Neuron (in vitro differentiated cells): ENCODE measurements around the gene HPCAL1.

Source experiments
- H2AFZ ChIP-seq: one replicate; pipeline ENCODE4 v1.6.1; 2013; ENCODE audit warnings: low read depth, mild to moderate bottlenecking, inconsistent platforms, low read length, moderate library complexity
- H3K27me3 ChIP-seq: one replicate; pipeline ENCODE4 v1.6.1; 2013; ENCODE audit warnings: low read length; ENCODE audit not compliant: insufficient read depth
- H3K36me3 ChIP-seq: one replicate; pipeline ENCODE4 v1.6.1; 2013; ENCODE audit warnings: low read length; ENCODE audit not compliant: insufficient read depth
- H3K4me1 ChIP-seq: one replicate; pipeline ENCODE4 v1.6.1; 2013; ENCODE audit warnings: low read length; ENCODE audit not compliant: insufficient read depth
- H3K4me3 ChIP-seq: 2 replicates; pipeline ENCODE4 v1.5.1; 2013; ENCODE audit warnings: mild to moderate bottlenecking, low read length, moderate library complexity
- H3K9me3 ChIP-seq: one replicate; pipeline ENCODE4 v1.6.1; 2013; ENCODE audit warnings: low read length

The HPCAL1 gene

DNA sequence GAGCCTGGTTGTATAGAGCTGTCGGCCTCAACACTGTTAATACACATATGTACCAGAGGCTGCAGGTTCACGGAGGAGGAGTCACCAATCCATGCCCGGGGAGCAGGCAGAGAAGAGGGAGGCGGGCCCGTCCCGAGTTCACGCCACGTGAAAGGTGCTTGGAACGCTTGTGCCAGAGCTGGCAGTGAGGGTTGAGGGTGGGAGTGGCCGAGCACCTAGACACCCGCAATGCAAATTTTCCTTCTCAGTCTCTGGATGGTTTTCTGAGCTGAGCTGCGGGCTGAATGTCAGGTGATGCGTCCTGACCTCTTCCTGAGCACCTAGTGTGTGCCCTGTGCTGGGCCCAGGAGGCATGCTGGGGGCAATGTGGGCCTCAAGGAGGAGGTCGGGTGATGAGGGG is 93.2 kb downstream of the HPCAL1 start:
- H3K27me3 ChIP-seq, result no peaks in the 10 kb centered on the region
- H3K9me3 ChIP-seq, result no peaks in the 10 kb centered on the region
- H3K4me1 ChIP-seq, result peaks cover 5% of the 10 kb centered on the region
- no peak overlapping the region for H2AFZ ChIP-seq
- peaks cover 5% of the 10 kb centered on the region for H3K36me3 ChIP-seq
- no peak overlapping the region for H3K4me3 ChIP-seq

DNA sequence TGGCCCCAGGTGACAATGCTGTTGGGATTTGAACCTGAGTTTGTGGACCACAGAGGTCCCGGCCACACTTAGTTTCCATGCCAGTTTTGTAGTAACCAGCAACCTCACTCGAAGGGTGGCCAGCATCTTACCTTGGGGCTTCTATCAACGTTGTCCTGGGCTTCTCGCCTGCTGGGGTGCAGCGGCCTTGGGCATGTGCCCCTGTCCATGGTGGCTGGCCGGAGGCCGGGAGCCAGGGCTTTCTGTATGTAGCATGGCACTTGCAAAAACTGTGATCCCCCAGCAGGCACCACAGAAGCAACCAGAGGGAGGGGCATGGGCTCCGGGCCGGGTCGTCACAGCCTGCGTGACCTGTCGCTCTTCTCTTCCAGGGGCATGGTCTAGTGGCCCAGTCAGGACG is 93.8 kb downstream of the HPCAL1 start:
- H2AFZ ChIP-seq, result no peak overlapping the region
- peaks cover 5% of the 10 kb centered on the region for H3K36me3 ChIP-seq
- no peak overlapping the region for H3K4me3 ChIP-seq
- no peaks in the 10 kb centered on the region for H3K9me3 ChIP-seq
- peaks cover 5% of the 10 kb centered on the region for H3K4me1 ChIP-seq
- no peaks in the 10 kb centered on the region for H3K27me3 ChIP-seq

GRCh38 chr2:10397297-10397875 is 94.7 kb downstream of the HPCAL1 start:
- Histone ChIP-seq H2AFZ (no peak overlapping the region), H3K27me3 (no peaks in the 10 kb centered on the region), H3K9me3 (no peaks in the 10 kb centered on the region), H3K4me1 (peaks cover 5% of the 10 kb centered on the region), H3K4me3 (no peak overlapping the region), H3K36me3 (peaks cover 5% of the 10 kb centered on the region)

- Histone ChIP-seq H3K27me3 (no peaks in the 10 kb centered on the region), H3K9me3 (no peaks in the 10 kb centered on the region), H3K36me3 (peaks cover 5% of the 10 kb centered on the region), H2AFZ (no peak overlapping the region), H3K4me3 (no peak overlapping the region), H3K4me1 (peaks cover under 1% of the 10 kb centered on the region)
Observed at GRCh38 chr2:10397878-10398277, 95.2 kb downstream of the HPCAL1 start.

DNA sequence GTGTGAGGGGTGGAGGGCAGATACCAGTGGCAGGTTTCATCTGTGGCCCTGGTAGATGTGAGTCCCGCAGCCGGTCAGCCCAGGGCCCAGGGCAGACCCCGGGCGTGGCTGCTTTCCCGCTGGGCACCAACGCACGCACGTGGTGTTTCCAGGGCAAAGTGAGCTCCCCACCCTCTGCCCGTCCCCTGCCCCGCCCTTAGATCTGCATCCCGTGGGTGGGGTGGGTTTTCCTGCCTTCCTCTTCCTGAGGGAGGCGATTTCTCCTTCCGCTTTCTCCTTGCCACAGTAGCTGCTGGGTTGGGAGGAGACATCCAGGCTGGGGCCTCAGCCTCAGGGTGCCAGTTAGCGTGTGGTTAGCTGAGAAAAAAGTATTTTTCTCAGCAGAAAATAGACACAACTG is 95.8 kb downstream of the HPCAL1 start:
- H3K4me1 ChIP-seq, result no peaks in the 10 kb centered on the region
- H3K36me3 ChIP-seq, result peaks cover 5% of the 10 kb centered on the region
- H3K27me3 ChIP-seq, result no peaks in the 10 kb centered on the region
- H3K4me3 ChIP-seq, result no peak overlapping the region
- H2AFZ ChIP-seq, result no peak overlapping the region
- H3K9me3 ChIP-seq, result no peaks in the 10 kb centered on the region

- H3K4me3 ChIP-seq, result no peak overlapping the region
- no peak overlapping the region for H2AFZ ChIP-seq
- H3K9me3 ChIP-seq, result no peaks in the 10 kb centered on the region
- peaks cover 5% of the 10 kb centered on the region for H3K36me3 ChIP-seq
- no peaks in the 10 kb centered on the region for H3K27me3 ChIP-seq
- no peaks in the 10 kb centered on the region for H3K4me1 ChIP-seq
Observed at GRCh38 chr2:10399358-10399757, 96.7 kb downstream of the HPCAL1 start.

- H2AFZ ChIP-seq, result no peak overlapping the region
- H3K4me1 ChIP-seq, result no peaks in the 10 kb centered on the region
- H3K27me3 ChIP-seq, result no peaks in the 10 kb centered on the region
- peaks cover 5% of the 10 kb centered on the region for H3K36me3 ChIP-seq
- no peaks in the 10 kb centered on the region for H3K9me3 ChIP-seq
- no peak overlapping the region for H3K4me3 ChIP-seq
Observed at GRCh38 chr2:10400002-10400401, 97.3 kb downstream of the HPCAL1 start.

DNA sequence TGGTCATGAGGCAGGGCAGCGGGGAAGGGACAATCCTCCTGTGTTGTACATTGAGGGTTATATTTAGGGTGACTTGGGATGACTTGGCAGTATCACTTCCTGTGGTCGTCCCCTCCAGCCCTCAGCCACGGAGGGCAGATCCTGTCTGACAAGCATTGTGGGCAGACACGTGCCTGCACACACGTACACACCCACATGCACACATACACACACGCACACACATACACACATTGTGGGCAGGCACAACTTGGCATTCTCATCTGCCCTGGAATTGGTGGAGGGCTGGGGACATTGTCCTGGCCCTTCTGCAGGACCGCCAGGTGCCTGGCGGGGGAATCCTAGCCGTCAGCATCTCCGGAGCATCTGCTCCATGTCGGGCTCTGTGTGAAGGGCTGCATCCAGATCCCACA is 97.9 kb downstream of the HPCAL1 start:
- Histone ChIP-seq H3K36me3 (peaks cover 5% of the 10 kb centered on the region), H3K9me3 (no peaks in the 10 kb centered on the region), H3K4me3 (no peak overlapping the region), H2AFZ (no peak overlapping the region), H3K4me1 (no peaks in the 10 kb centered on the region), H3K27me3 (no peaks in the 10 kb centered on the region)

GRCh38 chr2:10400978-10401951 is 98.6 kb downstream of the HPCAL1 start:
- Histone ChIP-seq H3K4me3 (no peak overlapping the region), H3K36me3 (peaks cover 5% of the 10 kb centered on the region), H3K9me3 (no peaks in the 10 kb centered on the region), H2AFZ (no peak overlapping the region), H3K4me1 (no peaks in the 10 kb centered on the region), H3K27me3 (no peaks in the 10 kb centered on the region)

- no peaks in the 10 kb centered on the region for H3K27me3 ChIP-seq
- H3K36me3 ChIP-seq, result peaks cover 5% of the 10 kb centered on the region
- H3K4me1 ChIP-seq, result no peaks in the 10 kb centered on the region
- H3K9me3 ChIP-seq, result no peaks in the 10 kb centered on the region
- H3K4me3 ChIP-seq, result no peak overlapping the region
- no peak overlapping the region for H2AFZ ChIP-seq
Observed at GRCh38 chr2:10402062-10402585, 99.4 kb downstream of the HPCAL1 start.

DNA sequence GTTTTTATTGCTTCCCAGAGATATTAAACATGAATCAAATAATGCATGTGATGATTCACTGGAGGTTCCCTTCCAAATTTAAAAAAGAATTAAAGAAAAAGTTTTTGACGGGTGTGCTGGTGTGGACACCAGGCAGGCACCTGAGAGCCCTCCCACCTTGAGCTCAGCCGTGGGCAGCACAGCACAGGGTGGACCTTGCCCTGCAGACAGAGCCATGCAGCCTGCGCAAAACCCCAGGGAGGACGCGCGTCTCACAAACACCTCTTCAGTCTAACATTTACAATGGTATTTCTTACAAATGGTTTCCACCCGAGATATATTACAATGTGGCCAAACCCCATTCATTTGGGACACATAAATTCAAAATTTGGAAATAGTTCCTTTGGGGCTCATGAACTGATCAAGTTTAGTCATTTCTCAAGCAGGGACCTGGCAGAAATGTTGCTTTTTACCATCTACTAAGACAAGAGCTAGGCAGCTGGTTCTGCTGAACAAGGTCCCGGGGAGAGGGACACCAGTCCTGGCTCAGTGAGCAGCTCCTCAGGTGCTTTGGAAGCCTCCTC is 100.0 kb downstream of the HPCAL1 start:
- H3K36me3 ChIP-seq, result peaks cover 5% of the 10 kb centered on the region
- no peak overlapping the region for H3K4me3 ChIP-seq
- H2AFZ ChIP-seq, result no peak overlapping the region
- H3K9me3 ChIP-seq, result no peaks in the 10 kb centered on the region
- no peaks in the 10 kb centered on the region for H3K27me3 ChIP-seq
- H3K4me1 ChIP-seq, result no peaks in the 10 kb centered on the region

- no peak overlapping the region for H3K4me3 ChIP-seq
- peaks cover 4% of the 10 kb centered on the region for H3K36me3 ChIP-seq
- H3K27me3 ChIP-seq, result no peaks in the 10 kb centered on the region
- H3K4me1 ChIP-seq, result peaks cover 3% of the 10 kb centered on the region
- H3K9me3 ChIP-seq, result no peaks in the 10 kb centered on the region
- no peak overlapping the region for H2AFZ ChIP-seq
Observed at GRCh38 chr2:10404324-10405143, 101.8 kb downstream of the HPCAL1 start.
